Endothelial cell of umbilical vein (primary cell): ENCODE results near the gene FES. TPM values are rescaled to one million over a fixed set of nuclear protein-coding genes. Genes with fewer than 3 reads are reported as not detected.

ENCODE experiments used
- BruUV-seq: library from RNA; stranded (reverse); fragments of 400-500 nt; replicated peaks from 2 replicates; lab custom pipeline; 2021; lab: Mats Ljungman, UMichigan
- CTCF ChIA-PET: fragments of 300-600, 350-600 bp; sonication (Branson Sonifier 250); formaldehyde crosslinking; loops from one replicate; lab custom pipeline; 2021; ENCODE audit warnings: antibody characterized with exemption, inconsistent platforms; lab: Charles Lee
- POLR2A ChIA-PET: fragments of 300-600, 350-600 bp; sonication (Branson Sonifier 250); formaldehyde crosslinking; loops from one replicate; lab custom pipeline; 2021; ENCODE audit warnings: antibody characterized with exemption, inconsistent platforms; lab: Charles Lee
- DNase-seq: peaks from one replicate; pipeline ENCODE4 v3.0.0-alpha.2; 2011; ENCODE audit warnings: low read depth, low spot score
- FAIRE-seq: peaks from 2 replicates; lab custom pipeline; 2011; peaks lifted over from hg19 to GRCh38; lab: Jason Lieb, UNC
- H2AFZ ChIP-seq: 2 replicates; pipeline ENCODE4 v1.6.0; 2012; ENCODE audit warnings: low read depth, low read length, control low read depth, inconsistent platforms
- H3K27ac ChIP-seq: 2 replicates; pipeline ENCODE4 v1.5.1; 2011; ENCODE audit warnings: low read depth, mild to moderate bottlenecking, control low read depth, low read length, moderate library complexity; ENCODE audit not compliant: insufficient read depth
- H3K27me3 ChIP-seq, 2 experiments: 2 replicates each; pipeline versions ENCODE4 v1.6.0 to v1.6.1; 2011; ENCODE audit warnings: low read length in 2 of 2, mixed read lengths in 1 of 2; ENCODE audit not compliant: control insufficient read depth in 2 of 2, insufficient read depth in 2 of 2
- H3K36me3 ChIP-seq, 2 experiments: 2 replicates in 1 of 2; 3 replicates in 1 of 2; pipeline ENCODE4 v1.5.1; 2011; ENCODE audit warnings: low read length in 2 of 2, mild to moderate bottlenecking in 1 of 2, moderate library complexity in 1 of 2; ENCODE audit not compliant: control insufficient read depth in 2 of 2, insufficient read depth in 2 of 2; ENCODE audit errors: extremely low read depth in 1 of 2
- H3K4me1 ChIP-seq: 3 replicates; pipeline ENCODE4 v1.5.1; 2011; ENCODE audit warnings: mild to moderate bottlenecking, low read length; ENCODE audit not compliant: control insufficient read depth, insufficient read depth; ENCODE audit errors: extremely low read depth
- H3K4me2 ChIP-seq: 2 replicates; pipeline ENCODE4 v1.6.1; 2011; ENCODE audit warnings: low read length, control low read depth, mixed read lengths; ENCODE audit not compliant: insufficient read depth
- H3K4me3 ChIP-seq, 3 experiments: fragments of 200-600 bp in 1 of 3; sonication (generic), shearing (Covaris generic) in 1 of 3; replicated peaks in 1 of 3; 2 replicates each; pipeline ENCODE4 v1.5.1; 2011 to 2016; ENCODE audit warnings: control low read depth in 3 of 3, low read length in 3 of 3, mild to moderate bottlenecking in 2 of 3, inconsistent platforms in 1 of 3, low read depth in 1 of 3, moderate library complexity in 1 of 3; ENCODE audit not compliant: insufficient read depth in 1 of 3
- H3K79me2 ChIP-seq: 2 replicates; pipeline ENCODE4 v1.6.0; 2012; ENCODE audit warnings: low read length, inconsistent platforms; ENCODE audit not compliant: control insufficient read depth, insufficient read depth
- H3K9ac ChIP-seq: replicated peaks from 2 replicates; pipeline ENCODE3; 2011; ENCODE audit warnings: low read length, control low read depth; ENCODE audit not compliant: insufficient read depth; ENCODE audit errors: extremely low read depth
- H3K9me1 ChIP-seq: replicated peaks from 3 replicates; pipeline ENCODE4 v1.6.0; 2011; ENCODE audit warnings: mild to moderate bottlenecking, low read length; ENCODE audit not compliant: control insufficient read depth, insufficient read depth; ENCODE audit errors: extremely low read depth
- H3K9me3 ChIP-seq: replicated peaks from 2 replicates; pipeline ENCODE4 v1.5.1; 2012; ENCODE audit warnings: low read length, inconsistent platforms; ENCODE audit not compliant: control insufficient read depth, insufficient read depth
- H4K20me1 ChIP-seq: replicated peaks from 2 replicates; pipeline ENCODE3; 2011; ENCODE audit warnings: mild to moderate bottlenecking, low read length; ENCODE audit not compliant: control insufficient read depth, insufficient read depth; ENCODE audit errors: extremely low read depth
- EZH2 ChIP-seq: IDR thresholded peaks from 2 replicates; pipeline ENCODE4 v1.6.1; 2012; ENCODE audit warnings: borderline replicate concordance, low read depth, mild to moderate bottlenecking, moderate library complexity, low read length, inconsistent platforms; ENCODE audit not compliant: severe bottlenecking
- FOS ChIP-seq: IDR thresholded peaks from 2 replicates; pipeline ENCODE4 v1.6.1; 2011; ENCODE audit warnings: mild to moderate bottlenecking, low read length, moderate library complexity, borderline replicate concordance; ENCODE audit not compliant: insufficient read depth
- GATA2 ChIP-seq: IDR thresholded peaks from 2 replicates; pipeline ENCODE4 v1.7.0; 2011; ENCODE audit warnings: low read depth, mild to moderate bottlenecking, moderate library complexity, mixed read lengths, low read length; ENCODE audit not compliant: insufficient read length, insufficient read depth
- JUN ChIP-seq: IDR thresholded peaks from 2 replicates; pipeline ENCODE4 v1.6.1; 2011; ENCODE audit warnings: borderline replicate concordance, low read depth; ENCODE audit not compliant: insufficient read length, insufficient read depth
- MYC ChIP-seq: IDR thresholded peaks from one replicate; pipeline ENCODE4 v1.6.1; 2011; ENCODE audit warnings: mild to moderate bottlenecking, low read depth, low read length
- POLR2A ChIP-seq: IDR thresholded peaks from 2 replicates; pipeline ENCODE4 v1.6.1; 2012; ENCODE audit warnings: low read depth, mild to moderate bottlenecking, control low read depth, low read length
- POLR2AphosphoS5 ChIP-seq: IDR thresholded peaks from 2 replicates; pipeline ENCODE4 v1.6.1; 2012; ENCODE audit warnings: low read depth, mild to moderate bottlenecking, control low read depth, low read length, moderate library complexity; ENCODE audit not compliant: insufficient read depth
- dilution Hi-C: fragments of 300-500 bp; cut with MboI; formaldehyde crosslinking; loops from one replicate; pipeline ENCODE4 v1.15.0; 2019; ENCODE audit warnings: low sequenced_read_pairs; ENCODE audit not compliant: extremely low pct_ligation_motif_present
- intact Hi-C: fragments of 100-400 bp; cut with micrococcal nuclease; formaldehyde crosslinking; loops from one replicate; pipeline ENCODE4 v1.10.0; 2022
- polyA plus RNA-seq, 4 experiments: library from polyadenylated mRNA; depleted of rRNA in 3 of 4; stranded (reverse) in 3 of 4; unstranded in 1 of 4; fragments of >200 nt; gene quantifications; 2 replicates each; pipeline versions ENCODE4 v1.2.1 to v1.2.3, GENCODE V29; 2011 to 2012; ENCODE audit warnings: missing spikeins in 1 of 4
- total RNA-seq: library from RNA; stranded (reverse); gene quantifications from 2 replicates; pipeline ENCODE4 v1.2.3, GENCODE V29; 2021
- TF ChIP-seq, protein P1 (sequence below), 2 donors: IDR thresholded peaks; 1 replicate in 1 of 2; 2 replicates in 1 of 2; pipeline ENCODE4 v1.5.1; 2011; ENCODE audit warnings: low read length in 2 of 2, mild to moderate bottlenecking in 2 of 2, moderate library complexity in 2 of 2, control low read depth in 1 of 2, inconsistent platforms in 1 of 2, low read depth in 1 of 2; ENCODE audit not compliant: insufficient read depth in 1 of 2; ENCODE audit errors: extremely low read depth in 1 of 2
- TF ChIP-seq, protein P2 (sequence below): IDR thresholded peaks from 2 replicates; pipeline ENCODE4 v1.6.1; 2011; ENCODE audit not compliant: insufficient read depth, insufficient read length

The FES gene
- total and polyA plus RNA-seq, 2 donors (not counting 3 experiments of a cell fraction or from before 2014, with no cell fraction given), result 41.5 to 58.1 TPM

DNA sequence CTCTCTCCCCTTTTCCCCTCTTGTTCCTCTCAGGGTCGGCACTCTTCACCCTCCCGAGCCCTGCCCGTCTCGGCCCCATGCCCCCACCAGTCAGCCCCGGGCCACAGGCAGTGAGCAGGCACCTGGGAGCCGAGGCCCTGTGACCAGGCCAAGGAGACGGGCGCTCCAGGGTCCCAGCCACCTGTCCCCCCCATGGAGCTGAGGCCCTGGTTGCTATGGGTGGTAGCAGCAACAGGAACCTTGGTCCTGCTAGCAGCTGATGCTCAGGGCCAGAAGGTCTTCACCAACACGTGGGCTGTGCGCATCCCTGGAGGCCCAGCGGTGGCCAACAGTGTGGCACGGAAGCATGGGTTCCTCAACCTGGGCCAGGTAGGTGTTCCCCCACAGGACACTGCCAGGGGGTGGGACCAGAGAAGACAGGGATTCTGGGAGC, 8.7 kb upstream of the FES start:
- H3K9me1 ChIP-seq, result no peaks in the 10 kb centered on the region
- ChIA-PET POLR2A (no interaction called here), CTCF (no interaction called here)
- FAIRE-seq, result no peak
- no peak overlapping the region for H3K9ac ChIP-seq
- no peak overlapping the region for H2AFZ ChIP-seq
- BruUV-seq, result no TSS peak
- no peak overlapping the region for H3K4me2 ChIP-seq
- no peaks in the 10 kb centered on the region for H3K9me3 ChIP-seq
- no peak overlapping the region for H3K4me3 ChIP-seq
- dilution Hi-C loops, result no loop called here
- no peaks in the 10 kb centered on the region for H3K27me3 ChIP-seq
- no peak for DNase-seq
- peaks cover 26% of the 10 kb centered on the region for H3K4me1 ChIP-seq
- no peaks in the 10 kb centered on the region for H4K20me1 ChIP-seq
- H3K36me3 ChIP-seq, result peaks cover 12 to 39% of the 10 kb centered on the region in 2 experiments
- H3K27ac ChIP-seq, result no peak overlapping the region
- intact Hi-C loops, result no loop called here
- H3K79me2 ChIP-seq, result peaks cover 48% of the 10 kb centered on the region
- TF ChIP-seq POLR2A (no peak), MYC (no peak)

DNA sequence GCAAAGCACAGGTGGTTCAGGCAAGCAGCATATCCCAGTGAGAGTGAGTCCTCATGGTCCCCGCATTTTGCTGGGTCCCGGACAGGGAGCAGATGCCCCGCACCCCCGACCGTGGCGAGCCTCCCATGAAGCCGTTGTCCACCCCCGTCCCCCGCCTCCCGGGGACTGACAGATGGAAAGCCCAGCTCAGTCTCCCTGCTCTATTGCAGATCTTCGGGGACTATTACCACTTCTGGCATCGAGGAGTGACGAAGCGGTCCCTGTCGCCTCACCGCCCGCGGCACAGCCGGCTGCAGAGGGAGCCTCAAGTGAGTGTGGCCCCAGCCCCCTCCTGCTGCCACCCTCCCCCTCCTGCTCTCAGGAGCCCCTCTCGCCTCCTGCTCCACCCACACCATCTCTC, 8.3 kb upstream of the FES start:
- Histone ChIP-seq H3K4me1 (peaks cover 23% of the 10 kb centered on the region), H3K4me2 (no peak overlapping the region), H3K9me1 (no peaks in the 10 kb centered on the region), H3K36me3 (peaks cover 12 to 43% of the 10 kb centered on the region in 2 experiments), H3K27me3 (no peaks in the 10 kb centered on the region), H3K27ac (no peak overlapping the region), H3K4me3 (no peak overlapping the region), H3K9ac (no peak overlapping the region), H3K9me3 (no peaks in the 10 kb centered on the region), H3K79me2 (peaks cover 43% of the 10 kb centered on the region), H4K20me1 (no peaks in the 10 kb centered on the region), H2AFZ (no peak overlapping the region)
- BruUV-seq, result no TSS peak
- intact Hi-C loops, result no loop called here
- POLR2A ChIA-PET, result no interaction called here
- FAIRE-seq (no peak), DNase-seq (no peak)
- CTCF ChIA-PET, result no interaction called here
- dilution Hi-C loops, result no loop called here
- TF ChIP-seq POLR2AphosphoS5 (no peak), JUN (no peak), FOS (no peak), MYC (no peak), EZH2 (no peak), POLR2A (no peak), GATA2 (no peak)
- TF ChIP-seq, protein P1, sequence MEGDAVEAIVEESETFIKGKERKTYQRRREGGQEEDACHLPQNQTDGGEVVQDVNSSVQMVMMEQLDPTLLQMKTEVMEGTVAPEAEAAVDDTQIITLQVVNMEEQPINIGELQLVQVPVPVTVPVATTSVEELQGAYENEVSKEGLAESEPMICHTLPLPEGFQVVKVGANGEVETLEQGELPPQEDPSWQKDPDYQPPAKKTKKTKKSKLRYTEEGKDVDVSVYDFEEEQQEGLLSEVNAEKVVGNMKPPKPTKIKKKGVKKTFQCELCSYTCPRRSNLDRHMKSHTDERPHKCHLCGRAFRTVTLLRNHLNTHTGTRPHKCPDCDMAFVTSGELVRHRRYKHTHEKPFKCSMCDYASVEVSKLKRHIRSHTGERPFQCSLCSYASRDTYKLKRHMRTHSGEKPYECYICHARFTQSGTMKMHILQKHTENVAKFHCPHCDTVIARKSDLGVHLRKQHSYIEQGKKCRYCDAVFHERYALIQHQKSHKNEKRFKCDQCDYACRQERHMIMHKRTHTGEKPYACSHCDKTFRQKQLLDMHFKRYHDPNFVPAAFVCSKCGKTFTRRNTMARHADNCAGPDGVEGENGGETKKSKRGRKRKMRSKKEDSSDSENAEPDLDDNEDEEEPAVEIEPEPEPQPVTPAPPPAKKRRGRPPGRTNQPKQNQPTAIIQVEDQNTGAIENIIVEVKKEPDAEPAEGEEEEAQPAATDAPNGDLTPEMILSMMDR (IDR thresholded peaks at IDR 0.05; ENCODE audit: extremely low read depth in 1 of 2, insufficient read depth in 1 of 2, low read depth in 1 of 2, low read length in 2 of 2), result no peak
- TF ChIP-seq, protein P2, sequence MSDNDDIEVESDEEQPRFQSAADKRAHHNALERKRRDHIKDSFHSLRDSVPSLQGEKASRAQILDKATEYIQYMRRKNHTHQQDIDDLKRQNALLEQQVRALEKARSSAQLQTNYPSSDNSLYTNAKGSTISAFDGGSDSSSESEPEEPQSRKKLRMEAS, result no peak
